NCI-H748 (cell line): ENCODE measurements around the gene ZFR.

Source experiments
- DNase-seq: peaks from one replicate; lab custom pipeline; 2025; ENCODE audit not compliant: unreplicated experiment; lab: John Stamatoyannopoulos, UW

Gene ZFR

DNA sequence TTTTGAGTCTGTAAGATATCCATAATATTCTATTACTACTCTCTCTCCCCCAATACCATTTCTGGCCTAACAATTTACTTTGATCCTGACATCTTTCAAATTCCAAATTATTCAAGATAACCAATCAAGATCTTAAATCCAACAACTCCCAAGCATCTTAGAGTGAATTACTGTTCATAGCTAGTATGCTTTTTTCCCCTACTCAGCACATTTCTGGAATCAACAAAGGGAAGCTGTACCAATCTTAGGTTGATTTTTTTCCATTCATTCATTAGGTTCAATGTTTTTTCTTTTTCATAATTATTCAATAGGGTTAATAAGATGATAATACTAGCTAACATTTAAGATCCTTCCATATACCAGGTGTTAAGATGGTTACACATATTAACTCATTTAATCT, 81.5 kb downstream of the ZFR start:
- DNase-seq, result no peak

DNA sequence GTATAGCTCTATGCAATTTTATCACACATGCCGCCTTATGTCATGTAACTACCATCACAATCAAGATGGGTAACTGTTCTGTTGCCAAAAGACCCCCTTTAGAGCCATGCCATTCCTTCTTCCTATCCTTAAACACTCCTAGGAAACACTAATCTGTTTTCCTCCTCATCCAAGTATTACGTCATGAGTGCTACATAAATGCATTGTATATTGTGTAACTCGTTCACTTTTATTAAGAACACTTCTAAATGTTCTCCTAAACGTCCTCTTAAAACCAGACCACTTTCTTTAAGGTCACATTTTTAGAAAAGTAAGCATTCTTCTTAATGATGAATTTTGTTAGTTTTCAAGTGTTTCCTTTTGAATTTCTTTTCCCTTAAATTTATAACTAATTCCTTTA, 82.0 kb downstream of the ZFR start:
- no peak for DNase-seq

DNA sequence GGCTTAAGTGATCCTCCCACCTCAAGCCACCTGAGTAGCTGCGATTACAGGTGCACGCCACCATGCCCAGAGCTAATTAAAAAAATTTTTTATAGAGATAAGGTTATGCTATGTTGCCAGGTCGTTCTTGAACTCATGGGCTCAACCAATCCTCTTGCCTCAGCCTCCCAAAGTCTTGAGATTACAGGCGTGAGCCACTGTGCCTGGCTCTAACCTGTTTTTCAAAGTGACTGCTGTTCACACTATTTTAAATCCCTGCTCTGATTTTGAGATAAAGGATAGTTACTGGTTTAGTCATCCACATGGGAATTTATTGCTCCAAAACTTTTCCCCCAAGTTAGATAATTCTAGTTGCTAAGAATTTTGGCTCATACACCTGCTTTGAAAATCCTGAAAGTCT, 83.6 kb downstream of the ZFR start:
- no peak for DNase-seq

DNA sequence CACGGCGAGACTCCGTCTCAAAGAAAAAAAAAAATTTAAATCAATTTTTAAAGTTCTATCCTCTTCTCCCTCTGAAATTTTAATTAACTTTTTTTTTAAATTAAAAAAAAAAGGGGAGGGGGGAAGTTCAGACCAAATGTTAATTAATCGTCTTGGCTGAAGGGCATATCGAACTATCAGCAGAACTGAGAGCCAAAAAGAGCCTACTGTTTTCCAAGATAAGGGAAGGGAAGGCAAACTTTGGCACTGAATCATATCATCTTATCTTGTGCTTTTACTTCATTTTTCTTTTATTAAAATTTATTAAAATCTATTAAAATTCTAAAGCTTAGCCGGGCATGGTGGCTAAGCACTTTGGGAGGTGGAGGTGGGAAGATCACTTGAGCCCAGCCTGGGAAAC, 85.9 kb downstream of the ZFR start:
- DNase-seq, result no peak

DNA sequence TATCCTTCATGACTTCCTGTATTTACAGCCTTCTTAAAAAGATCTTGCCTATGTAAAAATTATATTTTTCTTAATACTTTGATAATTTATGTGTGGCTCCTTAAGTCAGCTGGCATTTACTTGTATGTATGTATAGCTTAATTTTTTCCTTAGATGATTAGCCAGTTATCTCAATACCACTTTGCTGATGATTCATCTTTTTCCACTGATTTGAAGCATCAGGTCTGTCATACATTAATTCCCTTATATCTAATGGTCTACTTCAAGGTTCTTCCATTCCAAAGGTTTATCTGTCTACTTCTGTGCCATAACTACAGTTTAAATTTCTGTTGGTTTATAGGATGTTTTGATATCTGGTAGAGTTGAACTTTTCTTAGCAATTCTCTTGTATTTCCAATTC, 86.9 kb downstream of the ZFR start:
- no peak for DNase-seq

DNA sequence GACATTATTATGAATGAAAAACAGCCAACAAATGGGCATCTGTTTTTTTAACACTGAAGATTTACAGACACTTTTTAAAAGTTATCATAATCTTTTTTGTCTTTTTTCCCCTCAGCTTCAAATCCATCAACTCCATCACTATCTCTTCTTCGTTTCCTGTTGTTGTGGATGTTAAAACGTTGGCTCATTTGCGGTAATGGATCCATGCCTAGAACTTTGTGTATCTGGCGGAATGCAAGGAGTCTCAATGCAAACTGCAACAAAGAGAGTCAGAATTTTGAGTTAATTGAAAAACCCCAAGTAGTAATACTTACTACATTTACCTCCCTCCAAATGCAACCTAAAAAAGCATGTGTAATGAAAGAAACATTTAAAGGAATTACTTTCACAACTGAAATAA, 88.9 kb downstream of the ZFR start:
- no peak for DNase-seq

DNA sequence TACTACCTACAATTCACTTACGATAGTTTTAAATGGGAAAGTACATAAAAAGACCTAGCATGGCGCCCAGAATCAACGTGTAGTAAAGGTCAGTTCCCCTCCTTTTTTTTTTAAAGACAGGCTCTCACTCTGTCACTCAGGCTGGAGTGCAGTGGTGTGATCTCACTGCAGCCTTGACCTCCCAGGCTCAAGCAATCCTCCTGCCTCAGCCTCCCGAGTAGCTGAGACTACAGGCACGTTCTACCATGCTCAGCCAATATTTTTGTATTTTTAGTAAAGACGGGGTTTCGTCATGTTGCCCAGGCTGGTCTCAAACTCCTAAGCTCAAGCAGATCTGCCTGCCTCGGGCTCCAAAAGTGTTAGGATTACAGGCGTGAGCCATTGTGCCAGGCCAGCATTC, 91.1 kb downstream of the ZFR start:
- no peak for DNase-seq

DNA sequence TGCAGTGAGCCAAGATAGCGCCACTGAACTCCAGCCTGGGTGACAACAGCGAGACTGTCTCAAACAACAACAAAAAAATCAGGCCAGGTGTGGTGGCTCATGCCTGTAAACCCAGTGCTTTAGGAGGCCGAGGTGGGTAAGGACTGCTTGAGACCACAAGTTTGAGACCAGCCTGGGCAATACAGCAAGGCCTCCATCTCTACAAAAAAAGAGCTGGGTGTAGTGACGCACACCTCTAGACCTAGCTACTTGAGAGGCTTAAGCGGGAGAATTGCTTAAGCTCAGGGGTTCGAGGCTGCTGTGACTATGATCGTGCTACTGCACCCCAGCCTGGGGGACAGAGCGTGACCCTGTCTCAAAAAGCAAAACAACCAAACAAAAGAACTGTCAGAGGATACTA, 91.9 kb downstream of the ZFR start:
- no peak for DNase-seq

DNA sequence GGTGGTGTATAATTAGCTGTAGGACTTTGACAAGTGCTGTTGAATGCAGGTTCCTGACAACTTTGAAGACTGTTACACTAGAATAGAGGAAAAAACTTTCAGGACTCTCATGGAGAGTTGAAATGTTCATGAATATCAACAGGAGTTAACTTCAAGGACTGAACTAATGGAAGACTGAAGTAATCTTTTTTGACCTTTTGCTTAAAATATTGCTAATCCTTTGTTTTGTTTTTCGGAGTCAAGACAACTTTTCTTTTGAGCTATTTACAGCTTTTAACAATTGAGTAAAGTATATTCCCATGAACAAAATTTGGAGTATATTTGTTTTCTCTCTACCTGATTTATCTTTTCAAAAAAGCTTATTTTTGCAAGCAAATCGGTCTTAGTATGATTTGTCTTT, 97.7 kb downstream of the ZFR start:
- no peak for DNase-seq

DNA sequence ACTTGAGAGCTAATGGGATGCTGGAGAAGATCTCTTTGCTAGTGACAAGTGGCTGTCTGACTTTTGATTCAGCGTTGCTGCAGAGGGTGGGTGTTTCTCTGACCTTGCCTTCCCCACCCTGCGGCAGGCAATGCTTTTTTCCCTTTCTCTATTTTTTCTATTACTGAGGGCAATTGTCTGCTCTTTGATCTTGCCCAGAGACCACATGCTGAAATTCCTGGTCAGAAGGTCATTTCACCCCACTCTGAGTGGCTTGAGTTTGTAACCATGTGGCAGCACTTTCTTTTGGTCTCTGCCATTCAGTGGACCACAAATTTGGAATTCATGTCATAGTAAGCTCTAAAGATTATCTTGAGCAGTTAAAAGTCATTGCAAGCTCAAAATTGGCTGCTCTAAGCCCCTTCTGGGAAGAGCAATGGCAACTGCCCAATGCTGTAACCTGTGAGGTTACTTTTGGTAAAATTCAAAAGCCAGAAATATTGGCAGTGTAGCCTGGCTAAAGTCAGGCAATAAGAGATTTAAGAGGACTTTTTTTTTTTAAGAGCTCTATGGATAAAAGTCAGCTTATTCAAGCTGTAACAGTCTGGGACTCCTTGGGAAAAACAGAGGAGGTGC, 101.4 kb downstream of the ZFR start:
- DNase-seq, result no peak

DNA sequence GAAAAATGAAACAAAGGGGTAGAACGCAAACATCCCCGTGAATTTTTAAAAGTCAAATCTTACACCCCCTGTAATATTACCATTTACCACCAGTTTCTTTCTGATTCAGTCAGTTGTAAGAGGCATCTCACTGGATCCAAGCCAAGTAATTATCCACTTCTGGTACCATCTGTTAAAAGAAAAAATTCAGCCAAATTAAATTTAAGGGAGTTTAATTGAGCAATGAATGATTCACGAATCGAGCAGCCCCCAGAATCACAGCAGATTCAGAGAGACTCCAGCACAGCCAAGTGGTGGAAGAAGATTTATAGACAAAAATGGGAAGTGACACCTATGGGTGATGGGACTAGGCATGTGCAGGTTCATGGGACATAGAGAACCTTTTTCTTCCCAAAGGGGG, 101.9 kb downstream of the ZFR start:
- peak; percentile 73 for DNase-seq

DNA sequence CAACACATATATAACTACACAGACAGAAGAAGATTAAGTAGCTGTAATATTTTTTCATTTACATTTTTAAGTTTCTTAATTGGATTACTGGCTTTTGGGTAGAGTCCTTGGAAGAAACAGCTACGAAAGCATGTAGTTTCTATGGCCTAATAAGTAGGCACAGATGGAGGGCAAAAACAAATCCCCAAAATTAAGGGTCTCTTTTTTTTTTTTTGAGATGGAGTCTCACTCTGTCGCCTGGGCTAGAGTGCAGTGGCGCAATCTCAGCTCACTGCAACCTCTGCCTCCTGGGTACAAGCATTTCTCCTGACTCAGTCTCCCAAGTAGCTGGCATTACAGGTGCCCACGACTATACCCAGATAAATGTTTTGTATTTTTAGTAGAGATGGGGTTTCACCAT, 104.7 kb downstream of the ZFR start:
- peak; percentile 41 for DNase-seq

DNA sequence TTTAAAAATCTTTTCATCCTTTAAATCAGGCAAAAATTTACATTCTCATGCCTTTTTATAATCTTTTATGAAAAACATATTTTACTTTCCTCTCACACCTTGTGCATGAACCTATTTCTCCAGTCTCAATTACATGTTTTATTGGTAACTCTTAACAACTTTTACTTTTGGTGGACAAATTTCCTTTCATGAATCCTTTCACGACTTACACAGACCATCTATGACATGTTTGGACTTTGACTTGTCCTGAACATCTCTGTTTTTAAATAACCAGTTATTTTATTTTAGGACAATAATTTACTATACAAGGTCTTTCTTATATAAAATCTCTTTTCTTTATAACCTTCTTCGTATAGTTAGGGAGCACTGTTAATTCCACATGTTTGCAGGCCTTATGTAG, 105.3 kb downstream of the ZFR start:
- DNase-seq, result peak; percentile 69

DNA sequence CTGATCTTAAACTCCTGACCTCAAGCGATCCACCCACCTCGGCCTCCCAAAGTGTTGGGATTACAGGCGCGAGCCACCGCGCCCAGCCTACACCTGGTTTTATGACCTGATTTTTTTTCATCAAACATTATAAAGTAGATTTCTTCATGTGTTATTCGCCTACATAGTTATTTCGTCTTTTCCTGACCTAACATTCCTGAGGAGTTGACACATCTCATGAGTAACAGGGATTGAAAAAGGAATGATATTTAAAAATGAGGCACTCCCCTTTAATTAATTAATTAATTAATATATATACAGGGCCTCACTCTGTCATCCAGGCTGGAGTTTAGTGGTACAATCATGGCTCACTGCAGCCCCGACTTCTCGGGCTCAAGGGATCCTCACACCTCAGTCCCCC, 111.6 kb downstream of the ZFR start:
- no peak for DNase-seq

DNA sequence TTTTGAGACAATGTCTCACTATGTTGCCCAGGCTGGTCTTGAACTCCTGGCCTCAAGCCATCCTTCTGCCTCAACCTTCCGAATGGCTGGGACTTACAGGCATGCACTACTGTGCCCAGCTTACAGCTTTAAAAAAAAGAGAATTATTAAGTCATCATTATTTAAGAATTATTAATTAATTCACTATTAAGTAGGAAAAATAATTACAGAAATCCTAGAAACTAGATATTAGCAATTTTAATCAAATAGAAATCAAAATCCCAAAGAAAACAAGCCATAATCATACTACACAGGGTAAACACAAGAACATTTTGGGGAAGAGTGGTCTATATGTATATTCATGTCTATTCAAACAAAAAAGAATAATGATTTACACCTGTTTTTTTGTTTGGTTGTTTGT, 112.2 kb downstream of the ZFR start:
- no peak for DNase-seq

DNA sequence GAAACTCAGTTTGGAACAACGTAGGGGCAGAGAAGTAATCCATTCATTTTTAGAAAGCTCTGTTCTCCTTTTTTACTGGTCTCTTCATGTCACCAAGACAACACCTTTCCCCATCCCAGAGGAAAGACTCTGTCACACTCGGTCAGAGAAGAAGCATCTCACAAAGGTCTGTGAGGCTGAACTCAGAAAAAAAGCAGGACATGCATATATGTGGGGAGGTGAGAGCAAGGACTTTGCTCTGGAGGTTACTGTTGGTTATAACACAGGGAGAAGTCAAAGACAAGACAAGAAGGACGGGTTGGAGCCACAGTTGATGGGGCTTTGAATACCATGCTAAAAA, 112.6 kb downstream of the ZFR start:
- DNase-seq, result no peak

DNA sequence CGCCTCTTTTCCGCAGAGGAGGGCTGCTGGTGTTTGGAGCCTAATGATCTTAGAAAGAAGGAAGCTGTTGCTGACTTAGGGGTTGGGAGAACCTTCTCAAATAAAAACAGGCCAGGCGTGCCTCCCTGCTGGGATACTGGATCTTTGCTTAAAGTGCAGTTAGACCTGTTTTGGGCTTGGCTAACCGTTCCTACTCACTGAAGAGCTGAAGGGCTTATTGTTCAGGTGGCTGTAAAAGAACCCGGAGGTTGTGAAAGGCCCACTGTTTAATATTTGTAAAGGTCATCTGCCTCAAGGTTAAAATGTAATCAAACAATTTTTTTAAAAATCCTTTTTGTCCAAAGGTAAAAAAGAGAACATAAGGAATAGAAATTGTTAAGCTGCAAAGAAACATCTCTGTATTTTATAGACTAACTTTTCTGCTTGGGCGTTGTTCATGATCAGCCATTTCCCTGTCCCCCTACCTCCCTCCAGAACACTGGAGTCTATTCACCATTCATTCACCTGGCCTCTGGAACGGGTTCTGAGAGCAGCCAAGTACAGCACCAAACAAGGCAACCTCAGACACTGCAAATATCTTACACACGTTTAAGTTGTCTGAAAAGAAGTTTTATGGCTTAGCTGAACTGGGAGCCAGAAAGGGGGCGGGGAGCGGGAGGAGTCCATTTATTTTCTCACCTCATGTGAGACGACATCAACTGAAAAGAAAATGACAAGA, 113.2 kb downstream of the ZFR start:
- peak; percentile 41 for DNase-seq

DNA sequence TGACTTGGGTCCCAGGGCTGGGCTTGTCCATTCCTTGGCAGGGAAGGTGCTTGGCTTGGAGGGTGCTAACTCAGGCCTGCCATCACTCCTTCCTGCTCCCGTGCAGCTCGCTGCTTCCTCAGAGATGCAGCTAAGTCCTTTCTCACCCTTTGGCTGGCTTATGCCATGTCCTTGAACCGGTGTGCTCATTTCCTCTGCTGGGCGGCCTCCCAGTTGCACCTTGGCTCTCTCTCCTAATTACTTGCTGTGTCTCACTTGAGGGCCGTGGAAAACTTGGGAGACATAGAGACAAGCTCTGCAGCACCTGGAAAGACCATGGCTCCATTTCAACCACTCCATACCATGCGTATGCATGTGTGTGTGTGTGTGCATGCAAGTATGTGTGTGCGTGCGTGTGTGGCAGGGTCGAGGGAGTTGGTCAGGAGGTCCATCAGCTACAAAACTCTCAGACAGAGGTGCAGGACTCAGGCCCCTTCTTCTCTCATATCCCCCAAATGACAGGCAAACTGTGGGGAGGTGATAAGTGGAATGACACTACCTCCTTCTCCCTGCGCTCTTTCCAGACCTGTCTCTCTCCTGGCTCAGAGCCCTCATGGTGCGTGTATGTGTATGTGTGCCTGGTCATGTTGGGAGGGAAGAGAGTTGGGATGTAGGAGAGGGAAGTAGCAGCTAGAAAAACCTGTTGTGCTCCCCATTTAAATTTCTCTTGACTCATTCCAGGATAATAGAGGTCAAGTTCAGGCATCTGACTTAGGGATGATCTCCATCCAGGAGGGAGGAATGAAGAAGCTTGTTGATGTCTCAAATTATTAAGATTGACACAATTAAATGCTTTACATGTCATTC, 114.2 kb downstream of the ZFR start:
- no peak for DNase-seq

DNA sequence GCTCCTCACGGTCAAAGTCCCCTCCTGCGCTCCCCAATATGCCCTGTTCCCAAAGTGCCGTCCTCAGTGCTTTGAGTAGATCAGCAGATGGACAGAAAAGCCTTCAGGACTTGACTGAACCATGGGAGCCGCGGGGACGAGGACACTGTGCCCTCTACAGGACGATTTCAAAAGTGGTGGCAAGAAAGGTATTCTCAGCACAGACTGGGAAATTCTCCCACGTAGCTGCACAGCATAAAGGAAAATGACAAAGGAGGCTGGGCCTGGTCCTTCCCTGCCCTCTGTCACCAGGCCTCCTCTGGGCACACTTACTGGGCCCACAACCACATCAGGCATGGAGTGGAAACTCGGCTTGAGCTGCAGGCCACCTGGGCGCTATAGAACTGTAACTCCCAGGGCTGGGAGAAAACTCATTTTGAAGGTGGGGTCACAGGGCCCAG, 115.1 kb downstream of the ZFR start:
- peak; percentile 80 for DNase-seq

DNA sequence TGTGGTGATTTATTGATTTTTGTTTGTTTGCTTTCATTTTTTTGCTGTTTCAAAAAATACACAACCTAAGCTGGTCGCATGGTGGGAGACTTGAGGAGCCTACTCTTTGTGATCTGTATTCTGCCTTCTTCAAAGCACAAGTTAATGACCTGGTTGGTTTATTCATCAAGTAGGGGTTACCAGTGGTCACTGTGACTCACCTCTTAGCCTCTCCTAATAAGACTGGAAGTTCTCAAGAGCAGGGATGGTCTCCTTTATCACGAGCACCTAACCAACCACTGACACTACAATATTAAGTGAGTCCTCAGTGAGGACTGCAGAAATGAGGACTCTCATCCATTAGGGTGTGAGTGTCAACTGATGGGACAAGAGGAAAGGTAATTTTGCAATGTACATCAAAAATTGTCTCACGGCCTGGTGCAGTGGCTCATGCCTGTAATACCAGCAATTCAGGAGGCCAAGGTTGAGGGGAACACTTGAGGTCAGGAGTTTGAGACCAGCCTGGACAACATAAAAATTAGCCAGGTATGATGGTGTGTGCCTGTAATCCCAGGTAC, 118.2 kb downstream of the ZFR start:
- DNase-seq, result no peak

DNA sequence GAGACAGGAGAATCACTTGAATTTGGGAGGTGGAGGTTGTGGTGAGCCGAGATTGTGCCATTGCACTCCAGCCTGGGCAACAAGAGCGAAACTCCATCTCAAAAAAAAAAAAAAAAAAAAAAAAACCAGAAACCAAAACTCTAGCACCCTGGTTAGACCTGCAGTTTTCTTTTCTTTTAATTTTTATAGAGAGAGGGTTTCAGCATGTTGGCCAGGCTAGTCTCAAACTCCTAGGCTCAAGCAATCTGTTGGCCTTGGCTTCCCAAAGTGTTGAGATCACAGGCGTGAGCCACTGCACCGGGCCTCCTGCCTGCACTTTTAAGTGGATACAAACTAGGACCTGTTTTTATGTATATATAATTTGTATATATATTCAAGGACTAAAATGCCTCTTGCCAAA, 118.9 kb downstream of the ZFR start:
- DNase-seq, result no peak

DNA sequence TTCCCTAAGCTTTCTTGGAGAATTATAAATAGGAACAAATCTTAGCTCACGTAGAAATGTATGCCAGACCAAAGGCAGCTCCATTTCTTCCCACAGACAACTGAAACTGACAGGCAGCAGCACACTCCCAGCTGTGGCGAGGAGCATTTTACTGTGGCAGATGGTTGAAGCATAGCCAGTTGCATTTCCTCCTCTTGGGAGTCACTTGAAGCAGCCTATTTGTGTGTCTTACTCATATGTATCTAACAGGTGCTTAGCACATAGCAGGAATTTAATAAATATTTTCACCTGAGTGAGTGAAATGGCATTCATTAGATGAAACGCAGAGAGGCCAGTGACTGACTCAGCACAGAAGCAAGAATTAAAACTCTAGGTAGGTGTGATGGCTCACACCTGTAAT, 119.5 kb downstream of the ZFR start:
- no peak for DNase-seq
